T-helper 17 cell (primary cell): Measurements from ENCODE around the gene LRRC26. TPM values are rescaled to one million over a fixed set of nuclear protein-coding genes. Genes with fewer than 3 reads are reported as not detected.

ENCODE experiments used
- ATAC-seq: fragments of 150-1000 bp; cut with Tn5 transposase; 2 replicates; pipeline ENCODE4 v1.10.0; 2021; ENCODE audit warnings: mild to moderate bottlenecking, moderate library complexity
- DNase-seq, 3 donors: peaks; one replicate each; pipeline versions ENCODE4 v3.0.0 to v3.0.0-alpha.2; 2020 to 2021
- H3K9me3 ChIP-seq: one replicate; pipeline ENCODE4 v1.7.0; 2013; ENCODE audit warnings: low read length, mild to moderate bottlenecking; ENCODE audit not compliant: control insufficient read depth, poor library complexity, severe bottlenecking
- H3K27ac Mint-ChIP-seq: one replicate; pipeline ENCODE4 v1.8.0; 2022; ENCODE audit warnings: mild to moderate bottlenecking, moderate library complexity, mixed read lengths
- H3K27me3 Mint-ChIP-seq: one replicate; pipeline ENCODE4 v1.8.0; 2022; ENCODE audit warnings: mixed read lengths
- H3K36me3 Mint-ChIP-seq: one replicate; pipeline ENCODE4 v1.8.0; 2022; ENCODE audit warnings: low read depth, mixed read lengths
- H3K4me1 Mint-ChIP-seq: one replicate; pipeline ENCODE4 v1.8.0; 2022; ENCODE audit warnings: mild to moderate bottlenecking, mixed read lengths
- H3K4me3 Mint-ChIP-seq: one replicate; pipeline ENCODE4 v1.8.0; 2022; ENCODE audit warnings: mild to moderate bottlenecking, moderate library complexity, mixed read lengths
- total RNA-seq, 4 donors: library from RNA in 2 of 4; stranded (reverse) in 2 of 4; gene quantifications; one replicate each; pipeline ENCODE4 v1.2.3 and lab custom pipeline; 2022 to 2026

Gene LRRC26
- total RNA-seq, 2 donors from 2014 or later: not detected

DNA sequence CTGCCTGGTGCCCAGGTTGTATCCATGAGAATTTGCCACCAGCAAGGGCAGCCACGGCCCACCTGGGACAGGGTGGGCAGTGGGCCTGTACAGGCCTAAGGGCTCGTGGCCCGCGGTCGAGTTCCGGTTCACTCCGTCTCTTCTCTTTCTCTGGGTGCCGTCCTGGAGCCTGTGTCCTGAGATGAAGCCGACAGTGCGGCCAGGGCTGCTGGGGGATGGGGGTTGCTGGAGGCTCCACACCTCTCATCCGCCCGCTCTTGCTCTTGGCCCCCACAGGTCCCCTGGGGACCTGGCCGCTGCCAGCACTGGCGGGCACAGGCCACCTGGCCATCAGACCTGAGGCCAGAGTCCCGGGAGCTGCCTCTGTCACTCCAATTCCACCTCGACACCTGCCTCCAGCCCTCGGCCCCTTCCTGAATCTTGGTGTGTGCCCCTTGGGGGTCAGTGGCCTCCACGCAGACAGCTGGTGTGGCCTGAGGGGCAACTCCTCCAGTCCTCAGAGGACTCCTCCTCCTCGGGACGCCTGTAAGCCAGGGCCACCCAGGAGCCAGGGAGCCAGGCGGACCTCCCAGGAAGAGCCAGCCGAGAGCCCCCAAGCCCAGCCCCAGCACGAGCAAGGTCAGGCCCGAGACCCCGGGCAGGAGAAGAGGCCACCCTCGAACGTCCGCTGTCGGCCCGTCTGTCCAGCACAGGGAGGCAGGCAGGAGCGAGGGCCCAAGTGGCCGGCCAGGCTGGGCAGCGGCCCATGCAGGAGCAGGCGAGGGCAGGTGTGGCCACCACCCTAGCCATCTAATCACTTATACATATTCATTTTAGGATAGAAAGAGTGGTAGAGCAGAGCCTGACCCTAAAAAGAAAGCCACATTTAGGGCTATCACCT, 5.2 kb downstream of the LRRC26 start:
- DNase-seq (no peak), ATAC-seq (no peak)
- H3K4me3 Mint-ChIP-seq: no peak overlapping the region
- H3K27me3 Mint-ChIP-seq: peaks cover 19% of the 10 kb centered on the region
- H3K27ac Mint-ChIP-seq: no peak overlapping the region
- no peaks in the 10 kb centered on the region for H3K9me3 ChIP-seq
- H3K36me3 Mint-ChIP-seq: no peaks in the 10 kb centered on the region
- peaks cover 8% of the 10 kb centered on the region for H3K4me1 Mint-ChIP-seq

DNA sequence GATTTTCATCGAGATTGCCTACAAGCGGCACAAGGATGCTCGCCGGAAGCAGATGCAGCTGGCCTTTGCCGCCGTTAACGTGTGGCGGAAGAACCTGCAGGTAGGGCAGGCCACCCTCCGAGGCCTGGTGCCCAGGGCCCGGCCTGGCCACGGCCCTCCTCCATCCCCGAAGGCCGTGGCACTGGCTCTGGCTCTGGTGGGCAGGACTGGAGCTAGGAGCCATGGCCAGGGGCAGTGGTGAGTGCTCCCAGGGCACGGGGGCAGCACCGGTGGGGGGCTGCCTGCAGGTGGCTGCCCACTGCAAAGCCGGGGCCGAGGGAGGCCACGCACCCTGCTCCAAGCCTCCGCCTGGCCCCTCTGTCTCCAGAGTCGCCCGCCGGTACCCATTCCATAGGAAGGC, 6.0 kb downstream of the LRRC26 start:
- no peak for DNase-seq
- peaks cover 2% of the 10 kb centered on the region for H3K36me3 Mint-ChIP-seq
- peaks cover 27% of the 10 kb centered on the region for H3K27me3 Mint-ChIP-seq
- no peaks in the 10 kb centered on the region for H3K9me3 ChIP-seq
- no peak overlapping the region for H3K27ac Mint-ChIP-seq
- peak overlapping the region; percentile 76 for H3K4me3 Mint-ChIP-seq
- ATAC-seq: no peak
- H3K4me1 Mint-ChIP-seq: peaks cover 12% of the 10 kb centered on the region

DNA sequence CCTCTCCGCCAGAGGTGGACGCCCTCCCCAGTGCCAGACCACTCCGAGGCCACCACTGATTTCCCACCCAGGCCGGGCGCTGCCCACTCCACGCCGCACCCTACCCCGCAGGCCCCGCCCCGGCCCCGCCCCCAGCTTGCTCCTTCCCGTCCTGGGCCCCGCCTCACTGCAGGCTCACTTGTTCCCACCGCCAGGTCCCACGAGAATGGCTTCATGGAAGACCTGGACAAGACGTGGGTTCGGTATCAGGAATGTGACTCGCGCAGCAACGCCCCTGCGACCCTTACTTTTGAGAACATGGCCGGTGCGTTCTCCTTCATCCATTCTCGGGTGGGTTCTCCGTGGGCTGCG, 6.5 kb downstream of the LRRC26 start:
- Mint-ChIP-seq H3K27me3 (peaks cover 32% of the 10 kb centered on the region), H3K36me3 (peaks cover 2% of the 10 kb centered on the region), H3K4me1 (peaks cover 12% of the 10 kb centered on the region), H3K4me3 (peak overlapping the region; percentile 76), H3K27ac (no peak overlapping the region)
- ATAC-seq: no peak
- DNase-seq: no peak
- H3K9me3 ChIP-seq: no peaks in the 10 kb centered on the region

DNA sequence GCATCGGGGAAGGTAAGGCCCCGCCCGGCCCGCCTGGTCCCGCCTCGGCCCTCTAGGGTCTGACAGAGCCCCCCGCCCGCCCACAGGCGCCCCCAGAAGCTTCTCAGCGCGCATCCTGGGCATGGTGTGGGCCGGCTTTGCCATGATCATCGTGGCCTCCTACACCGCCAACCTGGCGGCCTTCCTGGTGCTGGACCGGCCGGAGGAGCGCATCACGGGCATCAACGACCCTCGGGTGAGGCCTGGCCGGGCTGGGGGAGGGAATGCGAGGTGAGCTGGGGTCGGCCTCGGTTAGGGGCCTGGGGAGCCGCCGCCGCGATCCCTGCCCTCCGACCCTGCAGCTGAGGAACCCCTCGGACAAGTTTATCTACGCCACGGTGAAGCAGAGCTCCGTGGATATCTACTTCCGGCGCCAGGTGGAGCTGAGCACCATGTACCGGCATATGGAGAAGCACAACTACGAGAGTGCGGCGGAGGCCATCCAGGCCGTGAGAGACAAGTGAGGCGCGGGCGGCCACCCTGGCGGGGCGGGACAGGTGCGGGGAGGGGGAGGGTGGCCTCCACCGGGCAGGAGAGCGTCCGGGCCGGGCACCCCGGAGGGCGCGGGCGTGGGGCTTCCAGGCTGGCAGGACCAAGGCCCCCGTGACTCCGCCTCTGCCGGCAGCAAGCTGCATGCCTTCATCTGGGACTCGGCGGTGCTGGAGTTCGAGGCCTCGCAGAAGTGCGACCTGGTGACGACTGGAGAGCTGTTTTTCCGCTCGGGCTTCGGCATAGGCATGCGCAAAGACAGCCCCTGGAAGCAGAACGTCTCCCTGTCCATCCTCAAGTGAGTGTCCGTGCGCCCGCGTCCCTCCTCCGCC, 7.1 kb downstream of the LRRC26 start:
- Mint-ChIP-seq H3K36me3 (peaks cover 2% of the 10 kb centered on the region), H3K27ac (no peak overlapping the region), H3K4me1 (peaks cover 17% of the 10 kb centered on the region), H3K27me3 (peaks cover 38% of the 10 kb centered on the region), H3K4me3 (peak overlapping the region; percentile 68)
- no peak for DNase-seq
- H3K9me3 ChIP-seq: no peaks in the 10 kb centered on the region
- ATAC-seq: peak; percentile 47

DNA sequence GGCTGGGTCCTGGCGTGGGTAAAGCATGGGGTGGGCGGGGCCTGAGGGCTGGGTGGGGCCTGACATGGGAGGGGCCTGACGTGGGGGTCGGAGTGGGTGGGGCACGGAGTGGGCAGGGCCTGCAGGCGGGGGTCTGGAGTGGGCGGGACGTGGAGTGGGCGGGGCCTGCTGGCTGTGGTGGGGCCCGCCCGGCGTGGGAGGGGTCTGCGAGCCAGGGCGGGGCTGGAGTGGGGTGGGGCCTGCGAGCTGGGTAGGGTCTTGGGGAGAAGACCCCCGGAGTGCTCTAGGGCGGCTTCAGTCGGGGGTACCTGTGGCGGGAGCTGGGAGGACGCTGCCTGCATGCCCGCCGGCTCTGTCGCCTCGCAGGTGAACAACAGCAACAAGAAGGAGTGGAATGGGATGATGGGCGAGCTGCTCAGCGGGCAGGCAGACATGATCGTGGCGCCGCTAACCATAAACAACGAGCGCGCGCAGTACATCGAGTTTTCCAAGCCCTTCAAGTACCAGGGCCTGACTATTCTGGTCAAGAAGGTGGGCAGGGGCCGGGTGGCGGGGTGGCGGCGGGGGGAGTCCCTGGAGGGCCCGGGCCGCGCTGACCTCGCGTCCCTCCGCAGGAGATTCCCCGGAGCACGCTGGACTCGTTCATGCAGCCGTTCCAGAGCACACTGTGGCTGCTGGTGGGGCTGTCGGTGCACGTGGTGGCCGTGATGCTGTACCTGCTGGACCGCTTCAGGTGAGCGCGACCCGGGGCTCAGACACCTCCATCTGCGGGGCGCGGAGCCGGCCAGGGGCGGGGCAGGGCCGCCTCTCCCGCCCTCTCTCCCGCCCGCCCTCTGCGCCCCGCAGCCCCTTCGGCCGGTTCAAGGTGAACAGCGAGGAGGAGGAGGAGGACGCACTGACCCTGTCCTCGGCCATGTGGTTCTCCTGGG, 8.0 kb downstream of the LRRC26 start:
- no peak for ATAC-seq
- no peaks in the 10 kb centered on the region for H3K9me3 ChIP-seq
- Mint-ChIP-seq H3K27ac (no peak overlapping the region), H3K4me1 (peaks cover 21% of the 10 kb centered on the region), H3K36me3 (peaks cover 2% of the 10 kb centered on the region), H3K4me3 (no peak overlapping the region), H3K27me3 (peaks cover 43% of the 10 kb centered on the region)
- DNase-seq: no peak

DNA sequence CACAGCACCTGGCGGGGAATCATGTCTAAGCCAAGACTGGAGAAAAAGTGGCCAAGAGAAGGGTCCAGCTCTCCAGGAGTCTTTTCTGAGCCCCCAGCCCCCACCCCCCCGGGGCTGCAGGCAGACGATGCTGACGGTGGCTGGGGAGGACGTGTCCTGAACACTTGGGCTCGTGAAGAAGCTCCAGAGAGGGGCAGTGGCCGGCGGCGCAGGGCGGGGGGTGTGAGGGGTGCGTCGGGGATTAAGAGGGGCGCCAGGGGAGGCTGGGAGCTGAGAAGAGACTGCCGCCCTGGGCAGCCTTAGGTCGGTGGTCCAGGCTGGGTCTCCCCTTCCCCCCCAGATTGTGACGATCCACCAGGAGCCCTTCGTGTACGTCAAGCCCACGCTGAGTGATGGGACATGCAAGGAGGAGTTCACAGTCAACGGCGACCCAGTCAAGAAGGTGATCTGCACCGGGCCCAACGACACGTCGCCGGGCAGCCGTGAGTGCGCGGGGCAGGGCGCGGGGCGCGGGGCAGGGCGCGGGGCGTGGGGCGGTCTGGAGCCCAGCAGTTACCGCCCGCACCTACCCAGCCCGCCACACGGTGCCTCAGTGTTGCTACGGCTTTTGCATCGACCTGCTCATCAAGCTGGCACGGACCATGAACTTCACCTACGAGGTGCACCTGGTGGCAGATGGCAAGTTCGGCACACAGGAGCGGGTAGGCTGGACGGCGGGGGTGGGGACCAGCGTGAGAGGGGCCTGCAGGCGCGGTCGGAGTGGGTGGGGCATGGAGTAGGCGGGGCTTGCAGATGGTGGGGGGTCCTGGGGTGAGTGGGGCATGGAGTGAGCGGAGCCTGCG, 8.9 kb downstream of the LRRC26 start:
- DNase-seq: no peak
- peaks cover 37% of the 10 kb centered on the region for H3K27me3 Mint-ChIP-seq
- peaks cover 17% of the 10 kb centered on the region for H3K4me1 Mint-ChIP-seq

DNA sequence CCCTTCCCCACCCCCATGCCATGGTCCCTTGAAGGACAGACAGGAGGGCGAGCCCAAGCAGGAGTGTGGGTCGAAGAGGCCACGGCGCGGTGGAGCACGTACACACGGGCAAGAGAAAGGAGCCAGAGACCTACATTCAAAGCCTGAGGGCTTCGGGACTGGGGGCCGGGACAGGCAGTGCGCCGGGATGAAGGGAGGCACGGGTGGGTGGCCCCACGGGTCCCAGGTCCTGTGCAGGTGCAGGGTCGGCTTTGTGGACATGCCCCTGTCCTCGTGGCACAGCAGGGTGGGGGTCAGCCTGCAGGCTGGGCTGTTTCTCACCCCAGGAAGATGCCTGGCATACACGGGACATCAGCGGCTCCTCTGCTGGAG, 9.8 kb downstream of the LRRC26 start:
- Mint-ChIP-seq H3K4me1 (peaks cover 17% of the 10 kb centered on the region), H3K36me3 (peaks cover 2% of the 10 kb centered on the region), H3K27ac (no peak overlapping the region), H3K4me3 (no peak overlapping the region), H3K27me3 (peaks cover 46% of the 10 kb centered on the region)
- no peaks in the 10 kb centered on the region for H3K9me3 ChIP-seq
- DNase-seq (no peak), ATAC-seq (no peak)

More for the DNA sequence above, 8.9 kb downstream of the LRRC26 start:
- Mint-ChIP-seq H3K27ac (no peak overlapping the region), H3K36me3 (peaks cover 2% of the 10 kb centered on the region), H3K4me3 (no peak overlapping the region)
- no peaks in the 10 kb centered on the region for H3K9me3 ChIP-seq
- ATAC-seq: no peak

DNA sequence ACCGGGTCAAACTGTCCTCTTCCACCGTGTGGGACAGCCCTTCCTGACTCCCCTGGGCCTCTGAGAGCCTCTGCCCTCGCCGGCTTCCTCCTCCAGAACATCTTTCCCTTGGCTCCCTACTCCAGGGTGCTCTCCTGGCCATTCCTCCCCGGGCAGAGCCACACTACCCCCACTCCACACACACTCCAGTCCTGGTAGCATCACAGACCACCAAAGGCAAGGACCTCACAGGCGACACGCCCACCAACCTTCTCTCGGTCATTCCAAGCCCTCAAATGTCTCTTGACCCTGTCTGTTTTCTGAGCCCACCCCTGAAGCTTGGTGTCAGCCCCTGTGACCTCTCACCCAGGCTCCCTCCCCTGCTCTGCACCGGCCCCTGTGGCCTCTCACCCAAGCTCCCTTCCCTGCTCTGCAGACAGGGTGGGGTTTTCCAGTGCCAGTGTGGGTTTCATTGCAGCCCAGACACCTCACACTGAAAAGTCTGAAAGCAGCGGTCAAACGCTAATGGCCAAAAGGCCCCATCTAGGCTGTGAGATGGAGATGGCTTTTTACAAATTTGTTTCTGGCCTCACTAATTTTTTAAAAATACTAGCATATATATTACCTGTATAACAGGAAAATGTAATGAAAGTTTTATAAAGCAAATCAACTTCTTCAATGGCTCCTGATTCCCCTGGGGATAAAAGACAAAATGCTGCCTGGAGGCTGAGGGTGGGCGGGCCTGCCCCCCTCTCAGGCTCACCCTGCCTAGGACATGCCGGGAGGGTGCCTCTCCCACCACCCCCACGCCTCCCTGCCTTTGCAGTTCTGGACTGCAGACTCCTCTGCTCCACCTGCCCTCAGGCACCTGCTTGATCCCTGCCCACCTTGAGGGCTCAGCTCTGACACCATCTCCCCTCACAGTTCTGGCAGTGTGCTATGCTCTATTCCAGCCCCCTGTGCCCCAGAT, 10.5 kb downstream of the LRRC26 start:
- DNase-seq: no peak
- Mint-ChIP-seq H3K36me3 (peaks cover 2% of the 10 kb centered on the region), H3K4me3 (no peak overlapping the region), H3K27me3 (peaks cover 47% of the 10 kb centered on the region), H3K4me1 (peaks cover 17% of the 10 kb centered on the region), H3K27ac (no peak overlapping the region)
- no peak for ATAC-seq
- H3K9me3 ChIP-seq: no peaks in the 10 kb centered on the region

DNA sequence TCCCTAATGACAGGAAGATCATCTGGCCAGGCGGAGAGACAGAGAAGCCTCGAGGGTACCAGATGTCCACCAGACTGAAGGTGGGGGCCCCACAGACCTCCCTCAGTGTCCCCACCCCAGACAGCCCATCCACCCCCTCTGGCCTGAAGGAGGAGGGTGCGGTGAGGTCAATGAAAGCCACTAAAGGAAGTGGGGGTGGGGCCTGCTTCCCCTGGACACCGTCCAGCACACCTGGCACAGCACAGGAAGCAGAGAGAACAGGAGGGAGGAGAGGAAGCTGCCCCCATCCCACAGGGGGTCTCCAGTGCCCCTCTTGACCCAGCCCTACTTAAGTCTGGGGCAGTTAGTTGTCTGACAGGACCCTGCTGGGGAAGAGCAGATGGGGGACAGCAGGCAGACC, 11.2 kb downstream of the LRRC26 start:
- Mint-ChIP-seq H3K4me1 (peaks cover 17% of the 10 kb centered on the region), H3K27ac (no peak overlapping the region), H3K36me3 (peaks cover 2% of the 10 kb centered on the region), H3K27me3 (peaks cover 44% of the 10 kb centered on the region), H3K4me3 (no peak overlapping the region)
- H3K9me3 ChIP-seq: no peaks in the 10 kb centered on the region
- ATAC-seq: no peak
- no peak for DNase-seq

DNA sequence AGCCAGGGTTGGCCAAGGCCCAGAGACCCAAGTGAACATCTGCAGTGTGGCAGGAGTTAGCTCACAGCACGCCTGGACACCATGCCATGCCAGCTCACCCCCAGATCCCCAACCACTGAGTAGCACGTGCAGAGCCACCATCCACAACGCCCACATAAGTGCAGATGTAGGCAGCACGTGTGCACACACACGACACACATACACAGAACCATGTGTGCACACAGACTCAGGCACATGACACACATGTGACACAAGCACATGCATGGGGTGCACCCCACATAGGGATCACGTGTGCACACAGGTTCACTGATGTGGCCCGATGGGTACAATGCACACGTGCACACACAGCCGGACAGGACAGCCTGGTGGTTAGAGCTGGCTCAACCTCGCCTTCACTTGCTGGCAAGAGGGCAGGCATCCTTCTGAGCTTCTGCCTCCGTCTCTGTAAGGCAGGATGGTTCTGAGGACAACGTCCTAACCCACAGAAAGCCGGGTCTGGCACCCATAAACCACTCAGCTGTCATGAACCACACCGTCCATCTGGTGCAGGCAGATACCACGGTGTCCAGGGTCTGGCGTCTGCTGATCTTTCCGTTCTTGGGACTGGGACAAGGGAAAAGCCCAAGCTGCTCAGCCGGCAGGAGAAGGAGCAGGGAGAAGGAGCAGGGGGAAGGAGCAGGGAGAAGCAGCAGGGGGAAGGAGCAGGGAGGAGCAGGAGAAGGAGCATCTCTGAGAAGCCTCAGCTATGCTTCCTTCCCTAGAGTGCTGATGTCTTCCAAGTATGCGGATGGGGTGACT, 12.0 kb downstream of the LRRC26 start:
- peaks cover 15% of the 10 kb centered on the region for H3K4me1 Mint-ChIP-seq
- no peak for DNase-seq
- H3K27ac Mint-ChIP-seq: no peak overlapping the region
- H3K36me3 Mint-ChIP-seq: peaks cover 2% of the 10 kb centered on the region
- H3K27me3 Mint-ChIP-seq: peaks cover 44% of the 10 kb centered on the region
- no peak for ATAC-seq
- peak overlapping the region; percentile 33 for H3K4me3 Mint-ChIP-seq
- H3K9me3 ChIP-seq: no peaks in the 10 kb centered on the region
